ENCODE data around the gene ELK4.

Gene ELK4

GRCh38 chr1:205667909-205668643 is 36.3 kb upstream of the ELK4 start:
- H3K4me3 ChIP-seq (ENCODE audit: low read depth in 1 of 2, low read length in 1 of 2) = no peak overlapping the region
- H3K27me3 ChIP-seq = peaks cover 43% of the 10 kb centered on the region
- no peaks in the 10 kb centered on the region for H3K4me1 ChIP-seq (ENCODE audit: control insufficient read depth in 1 of 2, insufficient read depth in 1 of 2, low read depth in 1 of 2, low read length in 1 of 2)
- no peaks in the 10 kb centered on the region for H3K9me3 ChIP-seq
- no peak overlapping the region for H3K27ac ChIP-seq
- TF ChIP-seq CTCF (IDR thresholded peaks at IDR 0.05) = no peak
- H3K36me3 ChIP-seq = no peaks in the 10 kb centered on the region

- TF ChIP-seq CTCF (IDR thresholded peaks at IDR 0.05) = no peak
- Histone ChIP-seq H3K27me3 (peaks cover 36% of the 10 kb centered on the region), H3K9me3 (no peaks in the 10 kb centered on the region), H3K4me1 (ENCODE audit: control insufficient read depth in 1 of 2, insufficient read depth in 1 of 2, low read depth in 1 of 2, low read length in 1 of 2) (no peaks in the 10 kb centered on the region), H3K36me3 (no peaks in the 10 kb centered on the region), H3K27ac (no peak overlapping the region), H3K4me3 (ENCODE audit: low read depth in 1 of 2, low read length in 1 of 2) (no peak overlapping the region)
Observed at GRCh38 chr1:205666372-205667166, 34.8 kb upstream of the ELK4 start.

GRCh38 chr1:205665201-205666045 is 33.6 kb upstream of the ELK4 start:
- Histone ChIP-seq H3K4me3 (ENCODE audit: low read depth in 1 of 2, low read length in 1 of 2) (no peak overlapping the region), H3K9me3 (no peaks in the 10 kb centered on the region), H3K27me3 (peaks cover 39% of the 10 kb centered on the region), H3K27ac (no peak overlapping the region), H3K4me1 (ENCODE audit: control insufficient read depth in 1 of 2, insufficient read depth in 1 of 2, low read depth in 1 of 2, low read length in 1 of 2) (no peaks in the 10 kb centered on the region), H3K36me3 (no peaks in the 10 kb centered on the region)
- no peak for TF ChIP-seq CTCF (IDR thresholded peaks at IDR 0.05)

- H3K27me3 ChIP-seq = peaks cover 38% of the 10 kb centered on the region
- H3K36me3 ChIP-seq = no peaks in the 10 kb centered on the region
- H3K27ac ChIP-seq = no peak overlapping the region
- no peaks in the 10 kb centered on the region for H3K9me3 ChIP-seq
- H3K4me1 ChIP-seq (ENCODE audit: control insufficient read depth in 1 of 2, insufficient read depth in 1 of 2, low read depth in 1 of 2, low read length in 1 of 2) = no peaks in the 10 kb centered on the region
- TF ChIP-seq CTCF (IDR thresholded peaks at IDR 0.05) = no peak
- no peak overlapping the region for H3K4me3 ChIP-seq (ENCODE audit: low read depth in 1 of 2, low read length in 1 of 2)
Observed at GRCh38 chr1:205664399-205665017, 32.7 kb upstream of the ELK4 start.

- H3K27ac ChIP-seq = no peak overlapping the region
Observed at GRCh38 chr1:205663286-205663936, 31.6 kb upstream of the ELK4 start.

More at GRCh38 chr1:205663286-205663936, 31.6 kb upstream of the ELK4 start:
- no peak for TF ChIP-seq CTCF (IDR thresholded peaks at IDR 0.05)
- Histone ChIP-seq H3K4me1 (ENCODE audit: control insufficient read depth in 1 of 2, insufficient read depth in 1 of 2, low read depth in 1 of 2, low read length in 1 of 2) (no peaks in the 10 kb centered on the region), H3K4me3 (ENCODE audit: low read depth in 1 of 2, low read length in 1 of 2) (no peak overlapping the region), H3K27me3 (peaks cover 27% of the 10 kb centered on the region), H3K9me3 (no peaks in the 10 kb centered on the region), H3K36me3 (no peaks in the 10 kb centered on the region)

Data from neutrophil (primary cell).